GM18499 (cell line): ENCODE data around the gene DAAM1.

Experiments
- ATAC-seq: cut with Tn5 transposase; IDR thresholded peaks from one replicate; pipeline ENCODE4 v1.9.1; 2021; ENCODE audit warnings: moderate number of reproducible peaks; ENCODE audit not compliant: insufficient read depth, unreplicated experiment

Gene DAAM1

DNA sequence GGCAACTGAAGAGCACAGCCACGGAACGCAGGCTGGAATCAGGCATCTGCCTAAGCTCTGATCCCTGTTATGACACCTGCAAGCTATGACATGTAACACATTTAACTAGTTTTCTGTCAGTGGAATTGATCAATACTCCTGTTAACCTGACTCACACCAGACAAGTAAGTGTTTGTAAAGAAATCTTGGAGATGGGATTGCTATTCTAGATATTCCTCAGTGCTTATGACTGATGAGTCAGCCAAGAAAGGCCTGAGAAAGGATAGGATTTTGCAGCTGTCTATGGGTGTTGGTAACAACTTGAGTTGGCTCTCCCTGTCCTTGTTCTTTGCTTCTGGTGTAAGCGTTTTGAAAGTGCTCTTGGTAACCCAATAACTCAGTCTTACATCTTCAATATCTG, 166.2 kb downstream of the DAAM1 start:
- ATAC-seq = no peak

DNA sequence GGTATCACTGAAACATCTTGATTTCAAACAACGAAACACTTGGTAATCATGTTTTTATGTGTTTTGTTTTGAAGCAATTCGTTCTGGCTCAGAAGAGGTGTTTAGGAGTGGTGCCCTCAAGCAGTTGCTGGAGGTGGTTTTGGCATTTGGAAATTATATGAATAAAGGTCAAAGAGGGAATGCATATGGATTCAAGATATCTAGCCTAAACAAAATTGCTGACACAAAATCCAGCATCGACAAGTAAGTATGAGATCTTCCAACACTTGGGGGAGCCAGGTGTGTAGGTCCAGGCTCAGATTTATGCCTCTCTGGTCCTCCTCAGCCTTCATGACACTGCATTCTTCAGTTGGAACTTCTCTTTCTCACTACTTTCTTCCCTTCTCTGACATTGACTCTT, 166.6 kb downstream of the DAAM1 start:
- no peak for ATAC-seq

DNA sequence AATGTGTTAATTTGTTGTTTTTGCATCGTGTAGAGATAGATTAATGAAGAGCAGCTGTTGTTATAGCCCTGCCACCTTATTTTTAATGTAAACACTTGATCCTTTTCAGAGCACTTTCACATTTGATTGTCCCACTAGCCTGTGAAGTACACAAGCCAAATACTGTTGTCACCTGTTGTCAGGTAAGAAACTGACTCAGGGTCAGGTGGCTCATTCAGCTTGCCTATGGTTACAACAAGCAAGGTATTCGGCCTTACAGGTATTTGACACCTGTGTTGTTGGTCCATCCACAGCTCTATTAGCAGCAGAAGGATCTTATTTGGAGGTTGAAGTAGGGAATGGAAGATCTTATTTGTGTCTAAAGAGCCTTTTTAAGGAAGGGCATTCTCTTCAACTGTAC, 167.8 kb downstream of the DAAM1 start:
- ATAC-seq = no peak

DNA sequence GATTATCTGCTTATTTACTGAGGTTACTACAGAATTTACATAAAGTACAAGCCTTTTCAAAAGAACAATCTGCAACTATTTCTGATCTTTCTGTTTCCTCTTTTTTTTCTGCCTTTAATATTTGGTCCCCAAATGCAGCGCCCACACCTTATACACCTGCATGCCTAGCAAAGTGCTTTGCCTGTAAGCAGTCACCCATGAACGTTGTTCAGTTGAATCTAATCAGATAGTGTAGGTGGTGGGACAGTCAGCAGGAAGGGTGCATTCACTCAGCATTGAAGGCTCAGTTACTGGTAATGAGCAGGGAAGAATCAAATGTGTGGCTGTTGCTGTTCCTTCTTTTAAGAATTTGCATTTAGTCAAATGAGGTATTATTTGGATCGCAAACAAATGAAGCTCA, 168.3 kb downstream of the DAAM1 start:
- ATAC-seq = peak; percentile 69

DNA sequence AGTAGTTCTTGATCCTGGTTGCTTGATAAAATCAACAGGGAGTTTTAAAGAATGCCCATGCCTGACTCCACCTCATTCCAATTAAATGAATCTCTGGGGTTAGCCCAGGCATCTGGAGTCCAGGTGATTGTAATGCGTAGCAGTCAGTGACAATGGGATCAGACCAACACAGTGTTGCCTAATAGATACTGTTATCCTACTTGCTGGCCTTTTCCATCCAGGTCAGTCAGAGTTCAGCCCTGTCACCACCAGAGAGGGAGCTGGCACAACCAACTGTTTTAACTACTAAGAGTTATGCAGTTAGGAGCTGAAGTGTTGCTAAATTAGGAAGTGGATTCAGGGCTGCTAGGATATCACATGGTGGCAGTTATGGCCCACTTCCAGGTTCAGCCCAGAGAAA, 169.6 kb downstream of the DAAM1 start:
- ATAC-seq = no peak

DNA sequence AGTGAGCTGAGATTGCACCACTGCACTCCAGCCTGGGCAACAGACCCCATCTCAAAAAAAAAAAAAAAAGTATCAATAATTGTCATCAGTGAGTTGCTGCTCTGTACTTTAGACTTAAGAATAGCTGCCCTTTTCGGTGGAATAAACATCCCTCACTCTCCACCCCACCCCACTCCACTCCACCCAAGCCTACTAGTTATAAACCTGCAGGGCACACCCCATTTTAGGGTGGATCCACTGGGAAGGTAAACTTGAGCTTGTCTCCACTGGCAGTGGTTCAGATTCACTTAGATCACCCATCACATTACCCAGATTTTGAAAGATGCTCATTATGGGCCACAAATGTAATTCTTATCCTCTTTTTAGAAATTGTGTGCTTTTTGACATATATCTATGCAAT, 170.3 kb downstream of the DAAM1 start:
- ATAC-seq = no peak

DNA sequence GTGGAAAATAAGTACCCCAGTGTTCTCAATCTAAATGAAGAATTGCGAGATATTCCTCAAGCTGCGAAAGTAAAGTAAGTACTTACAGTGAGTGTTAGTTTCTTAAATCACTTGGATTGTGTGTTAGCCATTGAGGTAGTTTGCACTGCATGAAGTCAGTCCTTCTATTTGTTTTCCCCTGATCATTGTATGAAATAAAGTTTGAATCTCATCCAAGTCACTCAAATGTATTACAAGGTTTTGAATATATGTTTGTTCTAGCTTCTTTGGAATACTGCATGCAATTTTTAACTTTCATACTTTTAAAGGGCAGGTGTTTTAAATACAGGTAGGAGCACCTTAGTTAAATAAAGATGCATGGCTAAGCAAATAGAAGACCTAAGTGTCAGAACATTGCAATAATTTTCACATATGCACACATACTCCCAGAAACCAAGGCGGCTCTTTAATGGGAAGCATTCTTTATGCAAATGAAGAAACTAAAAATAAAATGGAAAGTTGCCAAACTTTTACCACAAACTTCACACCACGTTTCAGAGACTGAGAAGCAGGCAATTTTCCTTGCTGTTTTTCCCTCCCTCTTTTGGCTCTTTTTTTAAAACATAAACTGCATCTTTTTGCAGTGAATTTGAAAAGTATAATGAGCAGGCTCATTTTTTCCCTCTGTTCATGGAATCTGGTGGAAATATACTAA, 171.1 kb downstream of the DAAM1 start:
- ATAC-seq = no peak

DNA sequence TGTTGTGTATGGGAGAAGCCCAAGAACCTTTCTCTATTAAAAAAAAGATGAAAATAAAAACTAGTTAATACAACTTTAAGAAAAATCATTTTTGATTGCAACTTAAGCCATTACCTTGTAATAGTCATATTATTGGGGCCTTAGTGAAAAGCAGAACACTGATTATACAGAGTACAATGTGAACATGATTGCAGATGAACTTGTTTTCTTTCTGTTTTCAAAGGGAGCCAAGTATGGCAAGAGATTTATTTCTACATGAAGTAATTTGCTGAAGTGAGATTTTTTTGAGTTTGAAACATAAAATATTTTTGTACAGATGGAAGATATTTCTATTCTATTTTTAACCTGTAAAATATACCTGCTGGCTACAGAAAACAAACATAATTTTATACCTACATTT, 171.8 kb downstream of the DAAM1 start:
- no peak for ATAC-seq

DNA sequence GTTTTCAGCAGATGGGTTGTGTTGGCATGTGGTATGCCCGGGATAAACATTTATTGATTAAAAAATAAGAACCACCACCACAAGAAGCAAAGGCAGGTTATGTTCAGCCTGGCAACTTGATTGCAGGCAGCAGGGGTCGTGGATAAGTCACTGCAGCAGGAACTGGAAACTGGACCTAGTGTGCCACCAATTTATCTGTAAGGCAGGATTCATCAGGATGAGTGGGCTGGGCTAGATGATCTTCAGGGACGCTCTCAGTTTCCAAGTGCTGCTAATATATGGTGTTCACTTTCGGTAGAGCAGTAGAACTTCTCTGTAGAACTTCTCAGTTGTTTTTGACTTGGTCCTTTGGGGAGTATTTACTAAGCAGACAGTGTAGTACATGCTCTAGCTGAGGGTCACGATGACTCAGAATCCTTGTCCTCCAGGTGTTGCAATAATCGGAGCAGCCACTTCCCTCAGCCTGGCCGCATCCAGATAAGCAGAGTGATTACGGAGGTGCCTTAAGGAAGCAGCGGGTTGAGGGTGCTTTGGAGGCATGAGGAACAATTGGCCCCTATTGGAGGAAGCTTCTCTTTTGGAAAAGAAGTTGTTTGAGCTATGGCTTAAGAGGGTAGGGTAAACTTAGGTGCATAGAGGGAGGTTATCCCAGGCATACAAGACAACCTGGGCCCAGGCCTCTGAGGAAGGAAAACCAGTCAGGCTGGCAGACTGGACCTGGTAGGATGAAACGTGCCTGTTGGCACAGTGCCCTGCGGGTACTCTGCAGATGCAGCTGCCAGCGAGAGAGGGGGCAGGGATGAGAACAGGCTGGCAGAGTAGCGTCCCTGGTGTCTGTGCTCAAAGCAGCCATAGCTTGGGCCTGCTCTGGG, 172.7 kb downstream of the DAAM1 start:
- ATAC-seq = no peak

DNA sequence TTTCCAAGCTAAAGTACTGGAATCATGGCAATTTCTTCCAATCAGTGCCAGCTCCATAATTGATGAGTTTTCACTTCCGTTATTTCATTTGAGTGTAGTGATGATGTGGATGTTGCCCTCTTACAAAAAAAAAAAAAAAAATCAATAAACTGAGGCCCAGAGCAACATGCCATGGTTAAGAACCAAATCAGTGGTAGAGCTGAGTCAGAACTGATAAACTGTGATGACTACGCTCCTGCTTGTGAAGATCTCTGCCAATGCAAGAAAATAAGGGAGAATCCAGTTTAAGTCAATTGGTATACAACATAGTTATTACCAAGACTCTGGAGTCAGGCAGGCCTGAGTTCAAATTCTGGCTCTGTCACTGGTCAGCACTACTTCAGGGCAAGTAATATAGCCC, 174.0 kb downstream of the DAAM1 start:
- ATAC-seq = no peak

DNA sequence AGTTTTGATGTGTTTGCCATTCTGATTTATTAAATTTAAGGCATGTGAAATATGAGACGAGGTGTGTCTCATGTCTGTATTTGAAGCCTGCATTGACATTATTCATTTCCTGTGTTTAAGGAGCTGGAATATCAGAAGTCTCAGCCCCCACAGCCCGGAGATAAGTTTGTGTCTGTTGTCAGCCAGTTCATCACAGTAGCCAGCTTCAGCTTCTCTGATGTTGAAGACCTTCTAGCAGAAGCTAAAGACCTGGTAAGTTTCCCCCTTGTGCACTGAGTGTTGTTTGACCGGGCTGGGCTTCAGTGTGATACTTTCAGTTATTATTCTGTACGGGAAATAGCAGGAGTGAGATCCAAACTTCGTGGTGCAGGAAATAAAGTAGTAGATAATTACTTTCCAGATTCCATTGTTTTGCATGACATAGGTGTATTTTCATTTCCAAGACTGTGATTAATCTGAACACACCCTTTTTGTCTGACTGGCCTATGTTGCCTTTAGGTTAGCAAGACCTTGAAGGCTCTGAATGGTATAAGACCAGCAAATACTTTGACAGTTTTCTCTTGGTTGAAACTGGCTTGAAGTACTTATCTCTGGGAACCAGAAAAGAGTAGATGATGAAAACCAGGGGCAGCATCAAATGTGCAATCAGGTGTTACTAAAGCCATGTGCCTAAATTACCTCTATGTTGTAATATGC, 175.2 kb downstream of the DAAM1 start:
- no peak for ATAC-seq

DNA sequence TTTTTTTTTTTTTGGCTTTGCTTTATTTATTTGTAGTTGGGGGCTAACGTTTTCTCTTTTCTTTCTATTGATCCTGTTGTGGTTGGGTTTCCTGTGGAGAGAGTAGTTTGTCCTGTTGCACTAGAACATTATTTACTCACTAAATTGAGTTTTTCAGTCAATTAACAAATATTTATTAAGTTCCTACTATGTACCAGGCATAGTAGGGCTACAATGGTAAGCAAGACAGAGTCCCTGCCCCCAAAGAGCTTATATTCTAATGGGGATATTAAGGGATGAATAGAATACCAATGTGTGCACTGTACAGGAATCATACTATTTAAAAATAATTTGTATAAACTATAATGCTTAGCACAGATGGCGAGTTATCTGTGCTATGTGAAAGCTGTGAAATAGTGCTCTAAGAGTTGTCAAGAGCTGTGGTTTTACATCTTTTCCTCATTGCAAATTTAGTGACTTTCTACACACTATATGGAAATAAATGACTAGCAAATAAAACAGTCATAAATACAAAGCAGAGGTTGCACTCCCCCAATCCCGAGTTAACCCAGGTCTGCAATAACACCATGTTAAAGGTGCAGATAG, 181.8 kb downstream of the DAAM1 start:
- no peak for ATAC-seq

DNA sequence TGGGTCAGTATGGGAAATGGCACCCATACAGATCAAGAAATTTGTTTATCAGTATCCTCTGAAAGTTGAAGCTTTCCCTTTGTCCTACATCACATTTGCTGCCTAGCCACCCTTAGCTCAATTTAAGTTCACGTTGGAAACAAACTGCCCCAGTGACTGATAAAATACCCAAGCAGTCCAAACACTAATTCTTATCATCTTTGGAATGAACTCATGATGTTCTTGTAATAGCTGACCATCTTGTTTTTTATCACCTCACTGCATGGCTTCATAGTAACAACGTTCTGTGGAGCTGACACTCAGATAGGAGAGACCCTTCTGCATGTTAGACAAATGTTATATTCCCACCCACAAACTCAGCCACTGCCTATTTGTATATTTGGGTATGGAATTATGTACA, 183.3 kb downstream of the DAAM1 start:
- no peak for ATAC-seq

DNA sequence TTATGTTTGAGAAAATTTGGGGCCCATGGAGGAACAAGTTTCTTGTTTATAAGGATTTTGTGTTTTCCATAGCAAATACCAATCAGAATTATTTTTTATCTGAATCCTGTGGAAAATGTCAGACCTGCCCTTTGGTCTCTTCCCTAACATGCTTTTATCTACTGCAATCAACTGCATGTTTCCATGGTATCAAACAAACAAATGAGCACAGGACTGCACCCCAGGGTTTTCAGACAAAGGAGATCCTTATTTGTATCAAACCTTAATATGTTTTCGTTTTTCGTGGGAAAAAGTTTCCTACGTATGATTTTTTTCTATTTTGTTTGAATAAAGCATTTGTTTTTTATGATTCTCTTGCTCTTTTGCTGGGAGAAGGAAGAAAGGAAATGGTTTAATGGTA, 185.6 kb downstream of the DAAM1 start:
- no peak for ATAC-seq

DNA sequence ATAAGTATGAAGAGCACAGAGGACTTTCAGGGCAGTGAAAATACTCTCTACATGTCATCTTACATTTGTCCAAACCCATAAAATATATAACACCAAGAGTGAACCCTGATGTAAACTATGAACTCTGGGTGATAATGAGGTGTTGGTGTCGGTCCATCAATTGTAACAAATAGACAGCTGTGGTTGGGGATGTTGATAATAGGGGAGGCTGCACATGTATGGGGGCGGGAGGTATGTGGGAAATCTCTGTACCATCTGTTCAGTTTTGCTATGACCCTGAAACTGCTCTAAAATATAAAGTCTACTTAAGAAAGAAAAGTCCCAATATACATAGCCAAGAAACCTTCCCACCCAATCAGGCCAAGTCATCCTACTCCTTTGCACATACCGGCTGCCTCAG, 188.2 kb downstream of the DAAM1 start:
- ATAC-seq = no peak

DNA sequence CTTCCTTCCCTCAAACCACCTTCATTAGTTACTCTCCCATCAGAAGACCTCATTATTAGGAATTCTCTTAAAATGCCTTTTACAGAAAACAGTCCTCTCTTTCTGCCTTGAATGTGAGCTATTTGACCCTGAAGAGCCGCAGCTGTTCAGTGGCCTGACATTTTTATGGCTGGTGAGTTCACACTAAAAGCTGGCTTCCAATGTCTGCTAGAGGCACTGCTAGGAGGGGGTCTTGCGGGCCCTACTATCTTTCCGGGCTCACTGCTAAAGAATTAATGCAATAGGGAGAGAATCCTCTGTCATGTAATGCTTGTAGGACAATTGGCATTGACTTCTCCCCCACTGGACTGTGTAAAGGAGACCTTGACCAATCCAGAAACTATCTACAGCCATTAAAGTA, 189.0 kb downstream of the DAAM1 start:
- ATAC-seq = no peak

DNA sequence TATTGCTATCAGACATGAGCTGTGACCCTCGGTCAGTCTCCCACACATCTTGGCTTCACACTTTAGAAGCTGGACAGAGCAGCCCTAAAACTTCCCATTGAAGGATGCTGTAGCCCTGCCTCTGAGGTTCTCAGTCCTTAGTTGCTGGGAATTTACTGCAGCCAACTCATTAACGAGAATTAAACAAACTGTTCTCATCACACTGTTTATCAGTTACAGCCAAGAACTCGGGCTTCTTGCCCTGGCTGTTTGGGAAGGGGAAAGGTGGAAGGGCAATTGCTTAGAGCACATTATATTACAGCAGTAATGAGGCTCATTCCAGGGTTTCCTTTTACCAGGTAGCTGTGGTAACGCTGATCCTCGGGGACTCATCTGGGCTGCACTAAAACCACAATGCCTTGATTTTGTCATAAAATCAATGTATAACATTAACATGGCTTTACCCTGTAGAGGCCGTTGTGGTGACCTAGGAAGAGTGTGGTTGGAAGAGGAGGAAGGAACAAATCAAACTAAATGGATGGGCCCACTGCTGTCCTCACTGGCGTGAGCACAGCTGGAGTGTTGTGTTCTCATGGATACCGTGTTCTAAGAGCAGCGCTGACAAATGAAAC, 189.6 kb downstream of the DAAM1 start:
- no peak for ATAC-seq

DNA sequence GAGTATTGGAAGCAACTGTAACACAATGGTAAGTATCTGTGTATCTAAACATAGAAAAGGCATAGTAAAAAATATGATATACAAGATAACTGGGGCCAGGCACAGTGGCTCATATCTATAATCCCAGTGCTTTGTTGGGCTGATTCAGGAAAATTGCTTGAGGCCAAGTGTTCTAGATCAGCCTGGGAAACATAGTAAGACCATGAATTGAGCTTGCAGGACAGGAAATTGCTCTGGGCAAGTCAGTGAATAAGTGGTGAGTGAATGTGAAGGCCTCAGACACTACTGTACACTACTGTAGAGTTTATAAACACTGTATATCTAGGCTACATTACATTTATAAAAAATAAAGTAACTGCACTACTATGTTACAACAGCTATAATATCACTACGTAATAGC, 201.5 kb downstream of the DAAM1 start:
- no peak for ATAC-seq

DNA sequence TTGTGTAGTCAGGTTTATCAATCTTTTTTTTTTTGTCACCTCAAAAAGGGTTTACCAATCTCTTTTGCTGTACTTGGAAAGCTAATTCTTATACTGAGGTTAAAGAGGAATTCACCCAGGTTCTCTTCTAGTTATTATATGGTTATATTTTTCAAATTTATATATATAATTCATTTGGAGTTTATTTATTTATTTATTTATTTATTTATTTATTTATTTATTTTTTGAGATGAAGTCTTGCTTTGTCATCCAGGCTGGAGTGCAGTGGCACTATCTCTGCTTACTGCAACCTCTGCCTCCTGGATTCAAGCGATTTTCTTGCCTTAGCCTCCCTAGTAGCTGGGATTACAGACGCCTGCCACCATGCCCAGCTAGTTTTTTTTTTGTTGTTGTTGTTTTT, 202.9 kb downstream of the DAAM1 start:
- no peak for ATAC-seq

DNA sequence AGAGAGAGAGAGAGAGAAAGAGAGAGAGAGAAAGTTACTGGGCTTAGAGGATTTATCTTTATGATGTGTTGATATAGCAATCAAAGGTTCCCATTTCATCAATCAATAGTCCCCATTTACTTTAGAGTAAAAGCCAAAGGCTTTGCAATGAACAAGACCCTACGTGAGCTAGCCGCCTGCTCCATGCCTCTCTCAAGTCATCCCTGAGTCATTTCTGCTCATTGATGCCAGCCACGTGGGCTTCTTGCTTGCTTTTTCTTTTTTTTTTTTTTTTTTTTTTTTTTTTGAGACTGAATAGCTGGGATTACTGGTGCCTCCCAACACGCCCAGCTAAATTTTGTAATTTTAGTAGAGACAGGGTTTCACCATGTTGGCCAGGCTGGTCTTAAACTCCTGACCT, 205.8 kb downstream of the DAAM1 start:
- no peak for ATAC-seq

DNA sequence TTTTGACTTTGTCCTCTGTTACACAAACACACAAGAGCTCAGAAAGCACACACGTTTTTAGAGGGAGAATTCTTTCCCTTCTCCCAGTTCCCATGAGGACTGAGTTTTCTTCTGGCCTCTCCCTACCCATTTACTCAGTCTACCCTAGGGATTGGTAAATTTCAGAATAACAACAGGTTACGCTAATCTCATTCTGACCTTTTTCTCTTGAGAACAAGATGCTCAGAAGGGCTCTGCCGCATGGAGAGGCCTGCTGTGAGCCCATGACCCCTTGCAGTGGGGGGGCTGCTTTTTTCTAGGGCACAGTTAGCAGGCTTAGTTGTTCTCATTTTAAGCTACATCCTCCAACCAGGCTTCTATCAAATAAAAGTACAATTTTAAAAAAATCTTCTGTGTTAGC, 207.2 kb downstream of the DAAM1 start:
- no peak for ATAC-seq
